ENCODE data around the gene EML2. TPM values are rescaled to one million over a fixed set of nuclear protein-coding genes. Genes with fewer than 3 reads are reported as not detected.
"Not testable (repeated sequence)": the region's sequence is repeated elsewhere in the genome, so short reads cannot be mapped to it uniquely, and the experiment has no call there.

Gene EML2
- total RNA-seq, 4 donors from 2014 or later = 18.0 to 22.4 (median 19.9) TPM

- peak; percentile 61 for ATAC-seq (ENCODE audit: low FRiP score)
- peak; percentile 61 for DNase-seq (ENCODE audit: low spot score)
- TF ChIP-seq CTCF (IDR thresholded peaks at IDR 0.05) = no peak
Observed at GRCh38 chr19:45615795-45616703, 23.1 kb downstream of the EML2 start.

- not testable (repeated sequence) for ATAC-seq (ENCODE audit: low FRiP score); DNase-seq (ENCODE audit: low spot score)
Observed at GRCh38 chr19:45615056-45615455, 24.1 kb downstream of the EML2 start.

DNA sequence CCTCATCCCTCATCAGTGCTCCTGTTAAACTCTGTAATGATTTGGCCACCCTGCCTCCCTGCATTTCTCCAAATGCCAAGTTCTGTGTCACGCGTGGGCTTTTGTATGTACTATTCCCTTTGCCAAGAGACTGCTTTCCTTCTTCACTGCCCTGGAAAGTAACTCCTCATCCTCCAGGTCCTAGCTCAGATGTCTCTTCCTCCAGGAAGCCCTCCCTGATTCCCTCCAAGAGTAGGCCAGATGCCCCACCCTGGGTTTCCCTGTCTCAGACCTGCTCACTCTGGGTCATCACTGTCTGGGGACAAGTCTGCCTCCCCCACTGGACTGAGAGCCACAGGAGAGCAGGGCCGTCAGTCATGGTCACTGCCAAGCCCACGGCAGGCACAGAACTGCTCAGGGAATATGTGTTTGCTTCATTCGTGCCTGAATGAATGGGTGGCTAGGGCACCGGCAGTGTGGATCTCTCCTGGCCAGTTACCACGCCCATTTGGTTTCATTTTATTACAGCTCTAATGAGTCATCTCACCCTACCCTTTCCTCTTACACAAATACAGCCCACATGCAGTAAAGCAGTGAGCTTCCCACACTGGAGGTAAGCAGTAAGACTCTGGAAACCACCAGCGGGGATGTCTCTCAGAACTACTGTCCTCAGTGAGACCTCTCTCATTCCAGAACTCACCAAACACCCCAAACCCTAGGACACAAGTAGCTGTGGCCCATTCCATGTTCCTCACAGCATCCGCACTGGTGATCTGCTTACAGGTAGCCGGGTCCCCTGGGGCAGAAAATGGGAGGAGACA lies 25.1 kb downstream of the EML2 start:
- no peak for DNase-seq (ENCODE audit: low spot score)
- no peak for TF ChIP-seq CTCF (IDR thresholded peaks at IDR 0.05)

DNA sequence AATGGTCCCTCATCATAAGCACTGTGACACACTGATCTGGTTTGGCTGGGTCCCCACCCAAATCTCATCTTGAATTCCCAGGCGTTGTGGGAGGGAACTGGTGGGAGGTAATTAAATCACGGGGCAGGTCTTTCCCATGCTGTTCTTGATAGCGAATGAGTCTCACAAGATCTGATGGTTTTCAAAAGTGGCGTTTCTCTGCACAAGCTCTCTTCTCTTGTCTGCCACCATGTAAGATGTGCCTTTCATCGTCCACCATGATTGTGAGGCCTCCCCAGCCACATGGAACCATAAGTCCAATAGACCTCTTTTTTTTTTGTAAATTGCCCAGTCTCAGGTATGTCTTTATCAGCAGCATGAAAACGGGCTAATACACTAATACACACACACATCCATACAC lies 30.2 kb downstream of the EML2 start:
- ATAC-seq (ENCODE audit: low FRiP score) (no peak), DNase-seq (ENCODE audit: low spot score) (no peak)
- no peak for TF ChIP-seq CTCF (IDR thresholded peaks at IDR 0.05)

More for the DNA sequence above, 25.1 kb downstream of the EML2 start:
- peak; percentile 90 for ATAC-seq (ENCODE audit: low FRiP score)

GRCh38 chr19:45607071-45608029 lies 31.8 kb downstream of the EML2 start:
- DNase-seq (ENCODE audit: low spot score) = peak; percentile 72
- TF ChIP-seq CTCF (IDR thresholded peaks at IDR 0.05) = peak in 1 of 3 donors; percentile 51

DNA sequence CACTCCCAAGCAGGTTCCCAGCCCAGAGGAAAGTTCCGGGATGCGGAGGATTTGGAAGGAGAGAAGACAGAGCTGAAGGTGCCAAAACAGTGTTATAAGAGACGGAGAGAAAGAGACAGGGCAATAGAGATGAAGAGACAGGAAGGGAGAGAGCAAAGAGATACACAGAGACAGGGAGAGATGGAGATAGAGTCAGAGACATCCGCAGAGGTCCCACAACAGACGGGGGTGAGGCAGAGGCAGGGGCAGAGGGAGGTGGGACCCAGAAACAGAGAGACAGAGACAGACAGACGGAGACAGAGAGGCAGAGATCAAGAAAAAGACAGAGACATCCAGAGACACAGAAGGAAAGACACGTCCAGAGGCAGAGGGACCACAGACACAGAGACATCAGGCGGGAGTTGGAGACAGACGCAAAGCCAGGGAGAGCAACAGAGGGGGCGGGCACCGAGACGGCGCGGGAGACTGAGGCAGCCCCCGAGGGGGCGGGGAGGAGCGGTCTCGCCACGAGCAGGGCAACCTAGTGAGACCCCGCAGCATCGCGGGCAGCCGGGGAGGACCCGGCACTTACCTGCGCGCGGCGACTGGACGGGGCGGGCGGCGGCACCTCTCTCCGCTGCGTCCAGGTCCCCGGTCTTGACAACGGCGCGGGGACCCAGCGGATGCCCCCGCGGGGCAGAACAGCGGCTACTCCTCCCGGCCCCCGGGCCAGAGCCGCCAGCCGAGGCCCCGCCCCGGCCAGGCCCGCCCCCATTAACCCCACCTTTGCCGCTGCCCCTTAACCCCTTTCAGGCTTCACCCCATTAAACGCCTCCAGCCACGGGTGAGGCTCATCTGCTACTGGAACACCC lies 37.4 kb downstream of the EML2 start, which contains the start of gene GPR4:
Gene GPR4, minus strand, starts transcription at position 689 of the 851 bp plus-strand sequence. CDS start 10,346 bp downstream, outside the sequence.
- TF ChIP-seq CTCF (IDR thresholded peaks at IDR 0.05) = no peak
- ATAC-seq (ENCODE audit: low FRiP score) (no peak), DNase-seq (ENCODE audit: low spot score) (no peak)

More at GRCh38 chr19:45607071-45608029, 31.8 kb downstream of the EML2 start:
- ATAC-seq (ENCODE audit: low FRiP score) = peak; percentile 84
